NCI-H526 (cell line): ENCODE results near the gene ARHGEF16.

Experiments
- DNase-seq, 2 experiments: peaks; one replicate each; lab custom pipeline; 2025; lab: John Stamatoyannopoulos, UW

Gene ARHGEF16

DNA sequence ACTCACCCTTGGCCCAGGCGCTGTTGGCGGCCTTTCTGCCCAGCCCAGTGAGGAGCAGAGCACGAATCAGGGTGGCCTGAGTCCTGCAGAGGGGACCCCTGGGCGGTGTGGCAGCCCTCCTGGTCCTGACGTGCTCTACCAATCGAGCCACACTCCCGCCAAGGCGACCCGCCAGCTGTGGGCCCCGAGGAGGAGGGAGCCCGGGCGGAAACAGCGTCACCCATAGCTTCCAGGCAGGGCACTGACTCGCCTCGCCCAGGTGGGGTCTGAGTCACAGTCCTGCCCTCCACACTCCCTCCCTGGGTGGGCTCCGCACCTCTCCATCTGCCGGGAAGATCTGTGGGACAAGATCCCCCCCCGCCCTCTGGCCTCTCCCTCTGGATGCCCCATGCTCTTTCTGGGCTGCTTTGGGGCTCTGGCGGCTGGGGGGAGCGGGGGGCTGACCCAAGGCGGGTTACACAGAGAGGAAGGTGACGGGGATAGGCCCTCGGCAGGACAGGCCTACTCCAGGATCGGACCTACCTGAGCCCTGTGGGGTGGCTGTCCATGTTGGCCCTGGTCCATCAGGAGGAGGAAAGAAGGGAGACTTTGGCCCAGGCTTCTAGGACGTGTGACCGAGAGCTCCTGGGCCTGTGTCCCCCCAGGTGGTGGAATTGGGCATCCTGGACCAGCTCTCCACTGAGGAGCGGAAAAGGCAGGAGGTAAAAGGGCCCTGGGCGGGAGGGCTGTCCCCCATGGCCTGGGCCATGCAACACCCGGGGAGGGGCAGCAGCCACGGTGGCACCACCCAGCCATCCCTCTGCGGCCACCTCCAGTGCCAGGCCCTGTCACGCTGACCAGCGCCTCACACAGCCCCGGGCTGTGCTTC lies 14.0 kb downstream of the ARHGEF16 start:
- DNase-seq, result no peak

- DNase-seq, result no peak
These were observed 14.8 kb downstream of the ARHGEF16 start for GRCh38 chr1:3469104-3469848.

DNA sequence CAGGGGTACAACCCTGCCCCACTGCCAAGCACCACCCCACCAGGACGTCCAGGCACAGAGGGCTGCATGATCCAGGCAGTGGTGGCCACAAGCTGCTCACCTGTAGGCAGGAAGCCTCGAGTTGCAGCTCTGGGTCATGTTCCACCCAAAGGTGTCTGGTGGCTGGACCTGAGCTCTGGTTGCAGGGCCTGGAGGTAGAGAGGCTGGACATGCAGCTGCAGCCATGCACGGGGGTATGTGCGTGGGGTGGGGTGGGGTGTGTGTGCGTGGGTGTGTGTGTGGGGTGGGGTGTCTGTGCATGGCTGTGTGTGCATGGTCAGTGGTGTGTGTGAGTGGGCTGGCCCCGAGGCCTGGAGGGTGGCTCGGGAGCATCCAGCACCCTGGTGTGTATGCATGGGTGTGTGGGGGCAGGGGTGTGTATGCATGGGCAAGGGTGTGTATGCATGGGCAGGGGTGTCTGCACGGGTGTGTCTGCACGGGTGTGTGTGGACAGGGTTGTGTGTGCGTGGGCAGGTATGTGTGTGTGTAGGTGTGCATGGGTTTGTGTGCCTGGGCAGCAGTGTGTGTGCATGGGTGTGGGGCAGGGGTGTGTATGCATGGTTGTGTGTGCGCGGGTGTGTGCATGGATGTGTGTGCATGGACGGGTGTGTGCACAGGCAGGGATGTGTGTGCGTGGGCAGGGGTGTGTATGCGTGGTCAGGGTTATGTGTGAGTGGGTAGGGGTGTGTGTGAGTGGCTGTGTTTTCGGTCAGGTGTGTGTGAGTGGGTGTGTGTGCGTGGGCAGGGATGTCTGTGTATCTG lies 15.6 kb downstream of the ARHGEF16 start:
- DNase-seq, result no peak

DNA sequence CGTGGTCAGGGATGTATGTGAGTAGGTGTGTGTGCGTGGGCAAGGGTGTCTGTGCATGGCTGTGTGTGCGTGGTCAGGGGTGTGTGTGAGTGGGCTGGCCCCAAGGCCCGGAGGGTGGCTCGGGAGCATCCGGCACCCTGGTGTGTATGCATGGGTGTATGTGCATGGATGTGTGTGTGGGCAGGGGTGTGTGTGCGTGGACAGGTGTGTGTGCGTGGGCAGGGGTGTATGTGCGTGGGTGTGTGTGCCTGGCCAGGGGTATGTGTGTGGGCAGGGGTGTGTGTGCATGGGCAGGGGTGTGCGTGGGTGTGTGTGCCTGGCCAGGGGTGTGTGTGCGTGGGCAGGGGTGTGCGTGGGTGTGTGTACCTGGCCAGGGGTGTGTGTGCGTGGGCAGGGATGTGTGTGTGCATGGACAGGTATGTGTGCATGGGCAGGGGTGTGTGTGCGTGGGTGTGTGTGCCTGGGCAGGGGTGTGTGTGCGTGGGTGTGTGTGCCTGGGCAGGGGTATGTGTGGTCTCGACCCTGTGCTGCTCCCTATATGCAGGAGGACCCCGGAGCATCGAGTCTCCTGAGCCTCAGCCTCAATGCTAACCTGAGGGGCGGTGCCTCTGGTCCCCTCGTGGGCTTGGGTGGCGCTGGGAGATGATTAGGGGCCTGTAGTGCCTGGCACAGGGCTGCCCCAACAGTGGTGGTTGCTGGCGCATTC lies 16.3 kb downstream of the ARHGEF16 start:
- DNase-seq, result no peak

GRCh38 chr1:3471356-3472087 lies 17.1 kb downstream of the ARHGEF16 start:
- DNase-seq, result peak in 1 of 2 experiments; percentile 23

DNA sequence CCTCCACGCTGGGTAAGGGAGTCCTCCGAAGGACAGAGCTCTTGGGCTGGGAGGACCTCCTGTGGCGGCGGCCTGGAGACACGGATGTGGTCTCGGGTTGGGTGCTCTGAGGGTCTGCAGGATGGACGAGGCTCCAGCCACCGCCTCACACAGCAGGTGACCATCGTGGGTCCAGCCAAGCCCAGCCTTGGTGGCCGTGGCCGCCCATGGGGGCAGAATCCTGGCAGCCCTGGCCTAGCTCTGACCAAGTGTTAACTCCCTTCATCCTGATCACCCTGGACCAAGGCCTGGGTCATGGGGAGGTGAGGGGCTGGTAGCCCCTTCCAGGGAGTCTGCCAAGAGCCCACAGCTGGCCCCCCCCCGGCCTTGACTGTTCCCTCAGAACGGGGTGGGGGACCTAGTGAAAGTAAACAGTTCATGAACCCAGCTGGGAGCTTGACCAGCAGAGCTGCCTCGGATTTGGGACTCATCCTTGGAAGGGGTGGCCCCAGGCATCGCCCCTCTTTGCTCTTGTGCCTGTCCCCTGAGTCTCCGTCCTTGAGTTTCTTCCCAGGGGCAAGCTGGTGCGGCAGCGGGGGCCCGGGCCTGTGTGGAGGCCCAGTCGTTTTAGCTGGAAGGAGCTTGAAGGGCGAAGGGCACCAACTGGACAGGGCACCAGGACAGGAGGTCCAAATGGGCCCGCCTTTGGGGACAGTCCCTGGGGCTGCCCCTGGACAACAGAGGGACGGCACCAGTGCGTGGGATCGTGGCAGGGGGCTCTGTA lies 17.8 kb downstream of the ARHGEF16 start:
- no peak for DNase-seq

GRCh38 chr1:3472906-3473305 lies 18.4 kb downstream of the ARHGEF16 start:
- DNase-seq, result no peak

- no peak for DNase-seq
These were observed 18.9 kb downstream of the ARHGEF16 start for GRCh38 chr1:3473381-3473844.

DNA sequence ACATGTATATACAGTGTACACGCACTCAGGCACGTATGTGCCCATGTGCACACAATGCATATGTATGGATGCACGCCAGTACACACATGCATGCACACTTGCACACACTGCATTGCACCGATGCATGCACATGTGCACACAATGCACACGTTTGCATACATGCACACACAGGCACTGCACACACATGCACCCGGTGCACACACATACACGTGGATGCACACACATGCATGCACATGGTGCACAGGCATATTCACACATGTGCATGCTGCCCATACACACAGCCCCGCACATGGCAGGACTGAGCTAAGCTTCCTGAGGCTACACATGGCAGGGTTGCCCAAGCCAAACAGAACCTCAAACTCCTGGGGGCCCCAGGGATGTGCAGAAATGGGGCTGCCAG lies 19.6 kb downstream of the ARHGEF16 start:
- DNase-seq, result no peak

- no peak for DNase-seq
These were observed 20.0 kb downstream of the ARHGEF16 start for GRCh38 chr1:3474421-3474820.

DNA sequence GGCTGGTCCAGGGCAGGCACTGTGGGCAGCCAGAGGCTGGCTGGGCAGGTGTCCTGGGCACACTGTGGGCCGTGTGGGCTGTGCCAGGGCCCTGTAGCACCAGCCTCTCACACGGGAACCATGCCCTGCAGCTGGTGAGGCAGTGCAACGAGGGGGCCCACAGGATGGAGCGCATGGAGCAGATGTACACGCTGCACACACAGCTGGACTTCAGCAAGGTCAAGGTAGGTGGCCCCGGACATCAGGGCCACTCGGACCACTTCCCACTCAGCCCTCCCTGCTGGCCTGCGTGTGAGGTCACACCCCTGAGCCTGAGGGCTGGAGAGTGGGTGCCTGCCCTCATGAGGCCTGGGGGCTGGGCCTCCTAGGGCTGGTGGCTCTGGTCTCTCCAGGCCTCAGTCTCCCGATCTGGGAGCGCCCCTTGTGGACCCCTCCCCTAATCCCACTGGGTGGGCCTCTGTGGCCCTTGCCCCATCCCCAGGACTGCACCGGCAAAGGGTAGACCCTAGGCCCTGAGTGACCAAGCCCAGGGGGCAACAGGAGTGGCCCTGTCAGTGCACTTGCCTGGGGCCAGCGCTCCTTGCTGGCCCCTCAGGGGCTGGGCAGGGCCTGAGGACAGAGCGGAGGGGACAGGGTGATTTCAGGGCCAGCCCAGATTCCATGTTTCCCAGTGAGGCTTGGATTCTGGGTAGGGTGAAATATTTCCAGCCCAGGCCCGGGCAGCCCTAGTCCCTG lies 21.5 kb downstream of the ARHGEF16 start:
- DNase-seq, result no peak

DNA sequence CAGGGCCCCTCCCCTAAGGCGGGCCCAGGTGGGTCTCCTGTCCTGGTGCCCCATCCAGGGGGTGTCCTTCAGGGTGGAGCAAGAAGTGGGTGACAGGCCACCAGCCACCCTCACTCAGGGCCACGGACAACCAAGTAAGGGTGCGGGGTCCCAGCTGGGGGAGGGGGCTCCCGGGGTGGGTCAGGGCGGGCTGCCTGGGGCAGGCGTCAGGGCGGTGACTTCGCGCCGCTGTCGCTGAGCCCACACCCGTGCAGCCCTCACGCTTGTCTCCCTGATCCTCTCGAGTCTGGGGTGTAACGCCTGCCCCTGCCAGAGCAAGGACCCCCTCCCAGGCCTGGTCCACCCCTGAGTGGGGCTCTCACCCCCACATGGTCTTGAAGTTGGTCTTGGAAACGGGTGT lies 22.2 kb downstream of the ARHGEF16 start:
- no peak for DNase-seq

DNA sequence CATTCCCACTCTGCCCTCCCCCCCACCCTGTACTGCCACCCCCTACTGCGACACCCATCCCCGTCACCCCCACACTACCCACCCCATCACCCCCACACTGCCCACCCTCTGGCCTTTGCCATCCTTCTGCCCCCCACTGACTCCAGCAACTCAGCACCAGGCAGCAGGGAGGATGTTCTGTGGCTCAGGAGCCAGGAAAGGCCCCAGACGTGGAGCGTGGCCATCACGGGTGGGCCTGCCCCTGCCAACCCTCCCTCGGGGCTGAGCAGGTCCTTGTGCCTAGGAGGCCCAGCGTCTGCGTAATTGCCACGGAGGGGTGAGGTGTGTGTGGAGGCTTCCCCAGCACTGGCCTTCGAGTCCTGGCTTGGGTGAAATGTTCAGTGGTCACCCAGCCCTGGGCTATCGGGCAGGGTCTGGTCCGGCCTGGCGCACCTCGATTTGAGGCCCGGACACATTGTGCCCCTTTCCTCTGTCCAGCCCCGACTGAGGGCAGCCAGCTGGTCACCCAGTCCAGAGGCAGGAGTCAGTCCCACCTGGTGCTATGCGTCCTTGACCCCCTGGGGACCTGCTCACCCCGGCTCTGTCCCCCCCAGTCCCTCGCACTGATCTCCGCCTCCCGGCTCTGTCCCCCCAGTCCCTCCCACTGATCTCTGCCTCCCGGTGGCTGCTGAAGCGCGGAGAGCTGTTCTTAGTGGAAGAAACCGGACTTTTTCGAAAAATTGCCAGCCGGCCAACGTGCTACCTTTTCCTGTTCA lies 23.0 kb downstream of the ARHGEF16 start:
- no peak for DNase-seq

GRCh38 chr1:3478187-3478586 lies 23.7 kb downstream of the ARHGEF16 start:
- DNase-seq, result no peak

DNA sequence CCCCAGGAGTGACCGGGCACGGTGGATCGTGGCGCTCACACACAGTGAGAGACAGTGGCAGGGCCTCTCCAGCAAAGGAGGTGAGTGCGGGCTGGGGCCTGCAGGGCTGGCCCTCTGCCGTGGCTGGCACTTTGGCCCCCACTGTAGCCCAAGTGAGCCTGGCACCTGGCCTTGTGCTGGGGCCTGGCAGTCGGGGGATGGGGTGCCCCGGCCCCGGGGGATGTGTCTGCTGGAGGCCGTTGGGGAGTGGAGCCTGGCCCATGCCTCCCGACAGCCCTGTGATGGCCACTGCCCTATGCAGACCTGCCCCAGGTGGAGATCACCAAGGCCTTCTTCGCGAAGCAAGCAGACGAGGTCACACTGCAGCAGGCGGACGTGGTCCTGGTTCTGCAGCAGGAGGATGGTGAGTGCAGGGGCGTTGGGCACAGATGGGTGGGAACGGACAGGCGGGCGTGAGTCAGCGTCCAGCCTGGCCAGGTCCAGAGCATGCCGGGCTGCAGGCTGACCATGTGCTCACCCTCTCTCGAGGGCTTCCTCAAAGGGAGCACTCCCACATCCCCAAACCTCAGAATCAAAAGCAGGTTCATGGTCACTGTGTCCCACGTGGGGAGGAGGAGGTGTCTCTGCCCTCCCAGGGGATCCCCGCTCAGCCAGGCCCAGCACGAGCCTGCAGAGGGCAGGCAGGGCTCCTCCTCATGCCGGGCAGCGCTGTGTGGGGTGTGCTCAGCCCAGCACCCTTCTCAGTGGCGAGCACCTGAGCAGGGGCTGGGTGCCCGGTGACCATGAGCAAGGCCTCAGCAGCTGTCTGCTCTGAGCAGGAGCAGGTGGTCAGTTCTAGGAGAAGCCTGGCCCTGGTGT lies 25.3 kb downstream of the ARHGEF16 start:
- DNase-seq, result no peak

DNA sequence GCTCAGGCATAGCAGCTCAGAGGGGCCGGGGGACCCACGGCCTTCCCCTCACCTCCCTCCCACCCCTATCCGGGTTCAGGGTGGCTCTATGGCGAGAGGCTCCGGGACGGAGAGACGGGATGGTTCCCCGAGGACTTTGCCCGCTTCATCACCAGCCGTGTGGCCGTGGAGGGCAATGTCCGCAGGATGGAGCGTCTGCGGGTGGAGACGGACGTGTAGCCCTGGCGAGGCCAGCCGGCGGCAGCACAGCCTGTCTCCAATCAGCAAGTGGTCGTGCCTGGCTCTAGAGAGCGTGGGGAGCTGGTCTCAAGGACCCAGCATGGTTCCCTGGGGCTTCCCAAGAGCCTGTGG lies 25.9 kb downstream of the ARHGEF16 start:
- DNase-seq, result no peak

- no peak for DNase-seq
These were observed 26.6 kb downstream of the ARHGEF16 start for GRCh38 chr1:3481046-3481445.

GRCh38 chr1:3481836-3482375 lies 27.4 kb downstream of the ARHGEF16 start:
- no peak for DNase-seq
